A673 (cell line): ENCODE measurements around the gene ZFYVE21. TPM values are rescaled to one million over a fixed set of nuclear protein-coding genes. Genes with fewer than 3 reads are reported as not detected.

Source experiments
- BruUV-seq: library from RNA; stranded (reverse); fragments of 400-500 nt; replicated peaks from 2 replicates; lab custom pipeline; 2021; lab: Mats Ljungman, UMichigan
- CTCF ChIA-PET: fragments of 300-600 bp; sonication (Branson Sonifier 250); formaldehyde crosslinking; loops from one replicate; lab custom pipeline; 2022; ENCODE audit warnings: antibody characterized with exemption; lab: Charles Lee
- POLR2A ChIA-PET: fragments of 300-600 bp; sonication (Branson Sonifier 250); formaldehyde crosslinking; loops from one replicate; lab custom pipeline; 2022; ENCODE audit warnings: antibody characterized with exemption; ENCODE audit not compliant: low non-redundant PET; lab: Charles Lee
- DNase-seq: peaks from one replicate; pipeline ENCODE4 v3.0.0-alpha.2; 2015; ENCODE audit warnings: low spot score
- H3K27ac ChIP-seq: fragments of 200-600 bp; sonication (generic); 2 replicates; pipeline ENCODE4 v1.5.1; 2016; ENCODE audit warnings: mixed run types, low read depth, mild to moderate bottlenecking, mixed read lengths, antibody characterized with exemption, low read length; ENCODE audit not compliant: poor library complexity, severe bottlenecking
- H3K27me3 ChIP-seq: fragments of 200-600 bp; sonication (generic); replicated peaks from 2 replicates; pipeline ENCODE4 v1.6.1; 2017; ENCODE audit warnings: mixed run types, low read depth, mild to moderate bottlenecking, mixed read lengths, antibody characterized with exemption, low read length; ENCODE audit not compliant: insufficient read depth, poor library complexity
- H3K36me3 ChIP-seq: fragments of 200-600 bp; sonication (generic); 2 replicates; pipeline ENCODE4 v1.6.1; 2016; ENCODE audit warnings: mixed run types, mild to moderate bottlenecking, mixed read lengths, antibody characterized with exemption, low read length; ENCODE audit not compliant: insufficient read depth, poor library complexity, severe bottlenecking
- H3K4me1 ChIP-seq: fragments of 200-600 bp; sonication (generic); 2 replicates; pipeline ENCODE4 v1.6.1; 2017; ENCODE audit warnings: mixed run types, mild to moderate bottlenecking, mixed read lengths, antibody characterized with exemption, low read length; ENCODE audit not compliant: insufficient read depth, poor library complexity, severe bottlenecking
- H3K4me3 ChIP-seq: fragments of 200-600 bp; sonication (generic); 2 replicates; pipeline ENCODE4 v1.5.1; 2016; ENCODE audit warnings: low read depth, mixed run types, mild to moderate bottlenecking, mixed read lengths, low read length; ENCODE audit not compliant: poor library complexity, severe bottlenecking
- H3K9me3 ChIP-seq: fragments of 200-600 bp; sonication (generic); 2 replicates; pipeline ENCODE4 v1.6.1; 2016; ENCODE audit warnings: mixed run types, low read depth, mild to moderate bottlenecking, mixed read lengths, antibody characterized with exemption, low read length; ENCODE audit not compliant: poor library complexity, severe bottlenecking
- CTCF ChIP-seq: fragments of 300-800, 200-600 bp; sonication (generic); conservative IDR thresholded peaks from 2 replicates; pipeline ENCODE4 v1.5.1; 2017; ENCODE audit warnings: low read depth, mild to moderate bottlenecking, antibody characterized with exemption, low read length, moderate library complexity, mixed read lengths
- EZH2 ChIP-seq: fragments of 200-600 bp; sonication (generic); IDR thresholded peaks from 2 replicates; pipeline ENCODE4 v1.6.1; 2017; ENCODE audit warnings: borderline replicate concordance, low read depth, mild to moderate bottlenecking, mixed read lengths, antibody characterized with exemption, low read length; ENCODE audit not compliant: poor library complexity, severe bottlenecking
- intact Hi-C: fragments of 100-400 bp; cut with micrococcal nuclease; formaldehyde crosslinking; loops from one replicate; pipeline ENCODE4 v1.10.0; 2022; ENCODE audit not compliant: unreplicated experiment
- total RNA-seq: library from RNA; stranded (reverse); gene quantifications from 2 replicates; pipeline ENCODE4 v1.2.3, GENCODE V29; 2021

The ZFYVE21 gene
- total RNA-seq, 1 experiment from 2014 or later, result 35.7 TPM

- intact Hi-C loops, result no loop called here
- no peak for TF ChIP-seq CTCF
- TF ChIP-seq EZH2, result no peak
- H3K9me3 ChIP-seq, result no peaks in the 10 kb centered on the region
- DNase-seq, result no peak
- no peaks in the 10 kb centered on the region for H3K27me3 ChIP-seq
- no peak overlapping the region for H3K27ac ChIP-seq
- BruUV-seq, result TSS peak; percentile 70
- POLR2A ChIA-PET, result no interaction called here
- CTCF ChIA-PET, result no interaction called here
- H3K4me1 ChIP-seq, result no peaks in the 10 kb centered on the region
- peaks cover 25% of the 10 kb centered on the region for H3K36me3 ChIP-seq
- no peak overlapping the region for H3K4me3 ChIP-seq
Measured at GRCh38 chr14:103732868-103733620, 17.4 kb downstream of the ZFYVE21 start.

- H3K27me3 ChIP-seq, result no peaks in the 10 kb centered on the region
- no peak overlapping the region for H3K4me3 ChIP-seq
- H3K9me3 ChIP-seq, result no peaks in the 10 kb centered on the region
- intact Hi-C loops, result no loop called here
- CTCF ChIA-PET, result no interaction called here
- H3K36me3 ChIP-seq, result peaks cover 25% of the 10 kb centered on the region
- BruUV-seq, result no TSS peak
- H3K27ac ChIP-seq, result no peak overlapping the region
- DNase-seq, result no peak
- TF ChIP-seq CTCF (no peak), EZH2 (no peak)
- POLR2A ChIA-PET, result no interaction called here
- no peaks in the 10 kb centered on the region for H3K4me1 ChIP-seq
Measured at GRCh38 chr14:103733651-103734050, 18.0 kb downstream of the ZFYVE21 start.

- BruUV-seq, result no TSS peak
- POLR2A ChIA-PET, result no interaction called here
- Histone ChIP-seq H3K9me3 (no peaks in the 10 kb centered on the region), H3K36me3 (peaks cover 22% of the 10 kb centered on the region), H3K4me3 (no peak overlapping the region), H3K27me3 (no peaks in the 10 kb centered on the region), H3K4me1 (no peaks in the 10 kb centered on the region), H3K27ac (no peak overlapping the region)
- TF ChIP-seq CTCF (no peak), EZH2 (no peak)
- no peak for DNase-seq
- CTCF ChIA-PET, result no interaction called here
- intact Hi-C loops, result no loop called here
Measured at GRCh38 chr14:103734081-103734888, 18.7 kb downstream of the ZFYVE21 start.
